Neural progenitor cell (in vitro differentiated cells): Measurements from ENCODE around the gene SPRR4.

Experiments
- CTCF ChIP-seq: fragments of 200-600 bp; sonication (generic); IDR thresholded peaks from 2 replicates; pipeline ENCODE4 v1.5.1; 2017; ENCODE audit warnings: antibody characterized with exemption, mild to moderate bottlenecking
- EZH2 ChIP-seq: fragments of 200-600 bp; sonication (generic); IDR thresholded peaks from 2 replicates; pipeline ENCODE4 v1.6.1; 2017; ENCODE audit warnings: antibody characterized with exemption, mild to moderate bottlenecking, moderate library complexity

DNA sequence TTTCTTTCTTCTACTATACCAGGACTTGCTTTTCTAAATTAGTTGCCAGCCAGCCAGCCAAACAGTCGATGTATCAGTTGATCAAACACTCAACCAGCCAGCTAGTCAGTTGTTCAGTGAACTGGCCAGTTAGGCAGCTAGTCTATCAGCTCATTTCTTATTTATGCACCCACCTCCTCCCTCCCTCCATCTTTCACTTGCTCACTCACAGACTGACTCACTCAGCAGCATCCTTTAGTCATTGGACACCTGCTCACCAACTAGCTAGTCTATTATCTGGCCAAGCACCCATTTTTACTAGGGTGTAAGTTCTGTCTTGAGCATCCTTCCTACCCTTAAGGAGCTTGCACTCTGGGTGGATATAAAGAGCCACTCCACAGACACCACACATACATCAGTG lies 5.9 kb upstream of the SPRR4 start:
- no peak for TF ChIP-seq EZH2
- TF ChIP-seq CTCF = no peak
